Neural progenitor cell (in vitro differentiated cells): ENCODE measurements around the gene LMBR1.

Source experiments
- CTCF ChIP-seq: fragments of 200-600 bp; sonication (generic); IDR thresholded peaks from 2 replicates; pipeline ENCODE4 v1.5.1; 2017; ENCODE audit warnings: antibody characterized with exemption, mild to moderate bottlenecking
- EZH2 ChIP-seq: fragments of 200-600 bp; sonication (generic); IDR thresholded peaks from 2 replicates; pipeline ENCODE4 v1.6.1; 2017; ENCODE audit warnings: antibody characterized with exemption, mild to moderate bottlenecking, moderate library complexity

GRCh38 chr7:156764766-156765165, 128.2 kb downstream of the LMBR1 start:
- TF ChIP-seq EZH2 = no peak
- TF ChIP-seq CTCF = no peak
